Right ventricle myocardium superior (tissue), 1 donor: ENCODE data around the gene CRTAC1. TPM values are rescaled to one million over a fixed set of nuclear protein-coding genes. Genes with fewer than 3 reads are reported as not detected.

Experiments
- ATAC-seq: fragments of 200-7000 bp; cut with Tn5 transposase; one replicate; pipeline ENCODE4 v1.9.1; 2020; ENCODE audit warnings: mild to moderate bottlenecking; ENCODE audit not compliant: poor library complexity
- DNase-seq: peaks from one replicate; pipeline ENCODE4 v3.0.0-alpha.2; 2020
- intact Hi-C: fragments of 100-400 bp; cut with DNase I; formaldehyde crosslinking; loops from one replicate; pipeline ENCODE4 v1.11.2; 2022
- long read RNA-seq: library from polyadenylated mRNA; unstranded; transcript quantifications from one replicate; pipeline ENCODE4 v2.0.0, GENCODE V29; 2021
- total RNA-seq: library from RNA; stranded (reverse); fragmentation: NEBNext Ultra II Directional; extraction: Animal tissue kit (Norgen Biotek cat#: 25700); gene quantifications from one replicate; pipeline ENCODE4 v1.2.1, GENCODE V29; 2021
- donor health status: DM: no; HTN: yes; CAD: no; lungs with severe emphysema.

CRTAC1 gene, protein sequence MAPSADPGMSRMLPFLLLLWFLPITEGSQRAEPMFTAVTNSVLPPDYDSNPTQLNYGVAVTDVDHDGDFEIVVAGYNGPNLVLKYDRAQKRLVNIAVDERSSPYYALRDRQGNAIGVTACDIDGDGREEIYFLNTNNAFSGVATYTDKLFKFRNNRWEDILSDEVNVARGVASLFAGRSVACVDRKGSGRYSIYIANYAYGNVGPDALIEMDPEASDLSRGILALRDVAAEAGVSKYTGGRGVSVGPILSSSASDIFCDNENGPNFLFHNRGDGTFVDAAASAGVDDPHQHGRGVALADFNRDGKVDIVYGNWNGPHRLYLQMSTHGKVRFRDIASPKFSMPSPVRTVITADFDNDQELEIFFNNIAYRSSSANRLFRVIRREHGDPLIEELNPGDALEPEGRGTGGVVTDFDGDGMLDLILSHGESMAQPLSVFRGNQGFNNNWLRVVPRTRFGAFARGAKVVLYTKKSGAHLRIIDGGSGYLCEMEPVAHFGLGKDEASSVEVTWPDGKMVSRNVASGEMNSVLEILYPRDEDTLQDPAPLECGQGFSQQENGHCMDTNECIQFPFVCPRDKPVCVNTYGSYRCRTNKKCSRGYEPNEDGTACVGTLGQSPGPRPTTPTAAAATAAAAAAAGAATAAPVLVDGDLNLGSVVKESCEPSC
- 1.0 TPM for total RNA-seq
- long read RNA-seq, partial matches to known transcripts = 1 of 3 reads
- long read RNA-seq, other reads (novel, unspliced or antisense) = 1 of 3 reads

DNA sequence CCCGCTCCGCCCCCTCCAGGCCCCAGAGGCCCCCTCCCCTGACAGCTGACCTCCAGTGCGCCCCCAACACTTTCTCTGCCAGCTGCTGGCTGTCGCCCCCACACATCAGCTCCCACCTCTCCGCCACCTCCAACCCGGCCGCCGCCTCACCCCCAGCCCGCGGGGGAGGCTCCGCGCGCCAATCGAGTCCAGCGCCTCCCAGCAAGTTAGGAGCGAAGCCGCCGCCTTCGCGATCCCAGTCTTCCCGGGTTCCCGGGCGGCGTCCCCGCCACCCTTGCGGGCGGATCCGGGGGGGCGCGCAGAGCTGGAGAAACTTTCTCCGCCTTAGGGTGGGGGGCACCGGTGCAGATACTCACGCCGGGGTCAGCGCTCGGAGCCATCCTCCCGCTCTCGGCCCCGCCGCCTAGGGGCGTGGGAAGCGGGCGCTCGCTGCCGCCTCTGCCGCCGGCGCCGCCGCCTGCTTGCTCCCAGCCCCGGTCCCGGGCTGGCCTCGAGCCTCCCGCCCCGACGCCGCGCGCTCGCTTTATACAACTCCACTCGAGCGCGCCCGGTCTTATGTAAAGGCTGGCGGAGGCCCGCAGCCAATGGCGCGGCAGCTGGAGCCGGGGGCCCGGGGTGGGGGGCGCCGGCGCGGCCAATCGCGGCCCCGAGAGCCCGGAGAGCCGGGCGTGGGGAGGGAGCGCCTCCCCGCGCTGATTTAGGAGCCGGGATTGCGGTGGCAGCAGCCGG, at the start of gene CRTAC1:
Gene CRTAC1, minus strand, starts transcription at position 529 of the 729 bp plus-strand sequence. Its CDS starts 149 bp downstream, at position 380.
- DNase-seq (peak; percentile 76), ATAC-seq (peak; percentile 93)
- intact Hi-C loops = no loop called here

- DNase-seq (no peak), ATAC-seq (no peak)
- intact Hi-C loops = no loop called here
Measured at GRCh38 chr10:98078774-98079173, 48.4 kb upstream of the CRTAC1 start.

- ATAC-seq (no peak), DNase-seq (no peak)
- intact Hi-C loops = no loop called here
Measured at GRCh38 chr10:98077223-98077622, 46.8 kb upstream of the CRTAC1 start.

GRCh38 chr10:98076086-98076485, 45.7 kb upstream of the CRTAC1 start:
- no peak for DNase-seq
- intact Hi-C loops = no loop called here
- no peak for ATAC-seq

GRCh38 chr10:98074315-98074911, 44.0 kb upstream of the CRTAC1 start:
- intact Hi-C loops = no loop called here
- ATAC-seq (no peak), DNase-seq (no peak)

DNA sequence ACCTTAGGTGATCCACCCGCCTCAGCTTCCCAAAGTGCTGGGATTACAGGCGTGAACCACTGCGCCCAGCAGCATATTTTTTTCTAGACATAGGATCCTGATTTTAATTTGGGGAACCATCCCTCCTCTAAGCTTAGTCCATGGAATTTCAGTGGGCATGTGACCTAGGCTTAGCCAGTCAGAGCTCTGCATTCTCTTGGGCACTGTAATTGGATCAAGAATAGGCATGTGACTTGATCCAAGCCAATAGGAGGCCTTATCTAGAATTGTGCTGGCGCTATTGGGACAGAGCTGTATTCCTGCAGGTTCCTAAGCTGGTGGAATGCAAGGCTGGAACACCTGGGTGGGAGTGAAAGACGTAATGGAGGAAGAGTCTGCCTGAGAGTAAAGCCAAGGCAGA, 36.7 kb upstream of the CRTAC1 start:
- intact Hi-C loops = no loop called here
- DNase-seq (no peak), ATAC-seq (no peak)

- ATAC-seq = no peak
- DNase-seq = no peak
- intact Hi-C loops = no loop called here
Measured at GRCh38 chr10:98063740-98064027, 33.3 kb upstream of the CRTAC1 start.

GRCh38 chr10:98062424-98062823, 32.0 kb upstream of the CRTAC1 start:
- intact Hi-C loops = no loop called here

GRCh38 chr10:98060079-98060478, 29.7 kb upstream of the CRTAC1 start:
- intact Hi-C loops = no loop called here
- DNase-seq = no peak
- ATAC-seq = no peak

More at GRCh38 chr10:98062424-98062823, 32.0 kb upstream of the CRTAC1 start:
- ATAC-seq = no peak
- DNase-seq = no peak

GRCh38 chr10:98058295-98058694, 27.9 kb upstream of the CRTAC1 start:
- intact Hi-C loops = no loop called here
- ATAC-seq (no peak), DNase-seq (no peak)

DNA sequence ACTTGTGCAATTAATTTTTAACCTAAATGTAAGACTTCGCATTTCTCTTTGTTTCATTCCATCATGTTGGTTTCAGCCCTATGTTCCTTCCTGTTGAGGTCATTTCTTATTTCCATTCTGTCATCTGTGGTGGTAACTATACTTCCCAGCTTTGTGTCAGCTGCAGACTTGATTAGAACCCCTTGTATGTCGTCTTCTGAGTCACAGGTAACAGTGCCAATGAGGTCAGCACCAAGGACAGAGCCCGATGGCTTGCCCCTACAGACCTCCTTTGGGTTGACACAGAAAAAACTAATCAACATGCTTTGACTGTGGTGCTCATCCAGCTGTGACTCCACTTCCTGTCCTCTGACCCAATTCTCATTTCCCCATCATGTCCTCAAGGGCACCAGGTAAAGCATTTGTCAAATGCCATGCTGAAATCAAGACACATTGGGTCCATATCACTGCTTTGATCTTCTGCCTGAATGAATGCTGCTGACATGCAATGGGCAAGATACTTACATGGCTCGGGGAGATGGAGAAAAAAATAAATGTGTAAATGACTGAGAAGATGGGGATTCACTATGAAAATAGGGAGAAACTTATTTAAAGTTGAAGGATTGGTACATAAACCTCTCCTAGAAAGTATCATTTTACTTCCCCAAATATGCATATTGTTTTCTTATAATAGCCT, 25.6 kb upstream of the CRTAC1 start:
- no peak for DNase-seq
- ATAC-seq = no peak
- intact Hi-C loops = no loop called here

- ATAC-seq (peak; percentile 97), DNase-seq (peak; percentile 83)
- intact Hi-C loops = no loop called here
Measured at GRCh38 chr10:98047009-98047741, 16.8 kb upstream of the CRTAC1 start.

DNA sequence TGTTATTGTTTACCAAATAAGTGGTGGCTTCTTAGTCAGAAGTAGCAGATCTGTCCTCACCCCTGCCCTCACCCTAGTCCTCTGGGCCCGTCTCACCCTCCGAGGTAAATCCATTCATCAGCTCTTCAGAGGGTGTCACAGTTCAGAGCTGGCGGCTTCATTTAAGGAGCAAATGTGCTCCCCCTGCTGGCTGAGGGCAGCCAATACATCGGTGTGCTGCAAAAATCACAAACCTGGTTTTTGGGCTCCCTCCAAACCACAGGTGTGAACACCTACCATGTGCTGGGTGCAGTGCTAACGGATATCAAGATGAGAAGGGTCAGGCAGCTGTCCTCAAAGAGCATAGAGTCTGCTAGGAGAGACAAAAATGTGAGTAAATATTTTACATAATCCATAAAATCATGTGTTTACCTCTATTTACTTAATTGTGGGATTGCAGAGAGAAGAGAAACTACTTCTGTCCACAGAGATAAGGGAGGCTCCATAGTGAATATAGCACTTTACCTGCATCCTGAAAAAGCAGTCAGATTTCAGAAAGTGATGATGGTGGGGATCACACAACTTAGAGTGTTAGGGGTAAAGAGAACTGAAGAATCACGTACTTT, 15.5 kb upstream of the CRTAC1 start:
- peak; percentile 48 for DNase-seq
- ATAC-seq = peak; percentile 67
- intact Hi-C loops = loop anchor here (2.0 kb wide), 1 partner anchor 131 kb away; no protein-coding TSS in a partner anchor

DNA sequence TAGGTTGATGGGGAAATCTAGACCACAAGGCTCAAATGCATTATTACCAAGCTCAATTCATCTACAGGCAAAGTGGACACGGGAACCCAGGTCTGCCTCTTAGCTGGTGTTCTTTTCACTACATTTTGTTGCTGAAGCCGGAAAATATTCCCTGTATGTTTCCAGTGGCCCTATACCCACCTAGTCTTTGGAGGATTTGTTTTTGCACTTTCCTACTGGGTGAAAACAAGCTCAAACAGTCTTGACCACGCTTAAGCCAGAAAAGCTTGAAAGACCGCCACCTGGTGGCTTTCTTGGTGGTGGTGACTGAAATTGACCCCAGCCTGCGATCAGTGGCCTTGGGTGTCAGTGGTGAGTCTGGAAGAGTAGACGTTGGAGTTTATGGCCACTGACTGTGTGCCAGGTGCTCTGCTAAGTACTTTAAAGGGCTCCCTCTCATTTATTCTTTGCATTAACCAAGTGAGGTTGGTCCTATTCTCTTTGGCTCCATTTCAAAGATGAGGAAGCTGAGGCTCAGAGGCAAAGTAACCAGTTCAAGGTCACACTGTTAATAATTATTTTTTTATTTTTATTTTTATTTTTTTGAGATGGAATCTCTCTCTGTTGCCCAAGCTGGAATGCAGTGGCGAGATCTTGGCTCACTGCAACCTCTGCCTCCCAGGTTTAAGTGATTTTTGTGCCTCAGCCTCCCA, 11.1 kb upstream of the CRTAC1 start:
- peak; percentile 65 for ATAC-seq
- peak; percentile 66 for DNase-seq

DNA sequence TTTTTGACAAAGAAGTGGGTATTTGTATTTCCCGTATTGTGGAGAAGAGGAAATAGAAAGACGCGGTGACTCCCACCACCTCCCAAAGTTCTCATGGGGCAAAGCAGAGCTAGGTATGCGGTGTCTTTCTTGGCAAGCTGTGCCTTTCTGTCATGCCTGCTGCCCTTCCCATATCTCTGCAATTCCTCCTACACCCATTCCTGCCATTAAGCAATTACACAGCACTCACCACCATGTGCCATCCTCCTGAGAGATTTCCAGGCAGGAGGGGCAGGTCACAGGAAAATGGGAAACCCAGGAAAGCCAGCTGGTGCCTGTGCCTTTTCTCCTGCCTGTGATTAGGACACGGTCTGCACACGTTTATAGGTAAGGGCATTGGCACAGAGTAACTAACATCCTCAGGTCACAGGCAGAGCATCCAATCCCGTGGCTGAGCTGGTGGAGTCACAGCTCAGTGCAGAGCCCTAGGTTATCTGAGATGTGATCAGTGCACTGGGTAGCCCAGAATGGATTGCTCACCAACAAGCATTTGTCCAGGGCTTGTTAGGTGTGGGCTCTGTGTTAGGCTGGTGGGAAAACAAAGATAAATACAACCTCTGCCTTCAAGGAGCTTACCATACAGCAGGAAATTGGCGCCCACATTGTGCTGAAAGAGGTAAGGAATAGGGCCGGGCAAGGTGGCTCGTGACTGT, 9.4 kb upstream of the CRTAC1 start:
- intact Hi-C loops = no loop called here
- ATAC-seq = peak; percentile 47
- DNase-seq = no peak

More for the DNA sequence above, 11.1 kb upstream of the CRTAC1 start:
- intact Hi-C loops = no loop called here

- intact Hi-C loops = no loop called here
- no peak for DNase-seq
- ATAC-seq = no peak
Measured at GRCh38 chr10:98038288-98038687, 7.9 kb upstream of the CRTAC1 start.
